Endodermal cell (in vitro differentiated cells): ENCODE measurements around the gene SUPT3H. TPM values are rescaled to one million over a fixed set of nuclear protein-coding genes. Genes with fewer than 3 reads are reported as not detected.

Experiments
- DNase-seq: peaks from one replicate; pipeline ENCODE4 v3.0.0-alpha.2; 2017
- H3K27ac ChIP-seq: 2 replicates; pipeline ENCODE4 v1.5.1; 2013; ENCODE audit warnings: mild to moderate bottlenecking, low read depth, low read length, moderate library complexity
- H3K27me3 ChIP-seq: 2 replicates; pipeline ENCODE4 v1.6.1; 2013; ENCODE audit warnings: mild to moderate bottlenecking, low read length, moderate library complexity; ENCODE audit not compliant: insufficient read depth, control insufficient read depth, poor library complexity, severe bottlenecking
- H3K36me3 ChIP-seq: 2 replicates; pipeline ENCODE4 v1.7.0; 2013; ENCODE audit warnings: mild to moderate bottlenecking, low read length, moderate library complexity; ENCODE audit not compliant: control insufficient read depth, insufficient read depth
- H3K4me1 ChIP-seq: one replicate; pipeline ENCODE4 v1.7.0; 2013; ENCODE audit warnings: low read length; ENCODE audit not compliant: control insufficient read depth, insufficient read depth
- H3K4me3 ChIP-seq: 2 replicates; pipeline ENCODE4 v1.5.1; 2013; ENCODE audit warnings: mild to moderate bottlenecking, low read length, moderate library complexity
- H3K9ac ChIP-seq: 2 replicates; pipeline ENCODE4 v1.6.1; 2013; ENCODE audit warnings: mild to moderate bottlenecking, low read length, moderate library complexity; ENCODE audit not compliant: poor library complexity, severe bottlenecking; ENCODE audit errors: extremely low read depth
- H3K9me3 ChIP-seq: 2 replicates; pipeline ENCODE4 v1.6.1; 2013; ENCODE audit warnings: mild to moderate bottlenecking, low read length, moderate library complexity; ENCODE audit not compliant: control insufficient read depth
- H3K27ac Mint-ChIP-seq: 2 replicates; pipeline ENCODE4 v1.8.0; 2020; ENCODE audit warnings: mixed read lengths
- H3K27me3 Mint-ChIP-seq: 2 replicates; pipeline ENCODE4 v1.8.0; 2021; ENCODE audit warnings: mild to moderate bottlenecking, mixed read lengths; ENCODE audit not compliant: insufficient read depth
- H3K36me3 Mint-ChIP-seq: 2 replicates; pipeline ENCODE4 v1.8.0; 2020; ENCODE audit warnings: low read depth, mixed read lengths
- H3K4me1 Mint-ChIP-seq: 2 replicates; pipeline ENCODE4 v1.8.0; 2020; ENCODE audit warnings: mixed read lengths
- H3K4me3 Mint-ChIP-seq: 2 replicates; pipeline ENCODE4 v1.8.0; 2020; ENCODE audit warnings: mild to moderate bottlenecking, moderate library complexity, mixed read lengths
- H3K9me3 Mint-ChIP-seq: 2 replicates; pipeline ENCODE4 v1.8.0; 2020; ENCODE audit warnings: mild to moderate bottlenecking, mixed read lengths
- CTCF ChIP-seq: fragments of 200-600 bp; sonication (generic); conservative IDR thresholded peaks from 2 replicates; pipeline ENCODE4 v1.5.0; 2021; ENCODE audit warnings: antibody characterized with exemption, mild to moderate bottlenecking
- WGBS, 2 experiments: methylation state at CpG; one replicate each; pipeline versions ENCODE4 v1.1.5 to v1.1.7; 2013; ENCODE audit warnings: missing lambda C conversion rate in 2 of 2, mixed read lengths in 1 of 2; ENCODE audit not compliant: insufficient coverage in 1 of 2, insufficient read length in 1 of 2; 5-methylcytosine and 5-hydroxymethylcytosine counted together
- total RNA-seq, 2 donors: library from RNA; stranded (reverse); fragmentation: NEBNext Ultra II Directional in 1 of 2; extraction: Animal tissue kit (Norgen Biotek cat#: 25700) in 1 of 2; gene quantifications; 2 replicates in 1 of 2; 3 replicates in 1 of 2; pipeline ENCODE4 v1.2.1, GENCODE V29; 2021

Gene SUPT3H
- total RNA-seq, 2 donors from 2014 or later: 32.4 to 34.7 TPM

DNA sequence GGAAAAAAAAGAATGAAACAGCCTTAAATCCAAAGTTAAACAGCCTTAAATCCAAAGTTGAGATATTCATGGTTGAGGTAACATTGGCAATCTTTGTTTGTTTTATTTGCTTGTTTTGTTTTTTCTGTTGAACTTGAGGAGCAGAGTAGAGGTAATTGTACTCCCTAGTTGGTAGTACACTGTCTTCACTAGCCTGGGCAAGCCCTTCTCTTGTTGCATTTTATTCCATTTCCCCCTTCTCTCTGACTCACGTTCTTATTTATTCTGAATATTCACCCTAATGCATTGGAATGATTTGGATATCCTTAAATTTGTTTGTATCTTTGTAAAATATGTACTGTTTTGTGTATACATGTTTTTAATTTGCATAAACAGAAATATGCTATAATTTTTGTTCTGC, 592.6 kb downstream of the SUPT3H start:
- TF ChIP-seq CTCF: no peak
- no peak overlapping the region for H3K27ac ChIP-seq
- peaks cover 17% of the 10 kb centered on the region for H3K4me1 Mint-ChIP-seq
- DNase-seq: no peak
- no peak overlapping the region for H3K9ac ChIP-seq
- H3K9me3 ChIP-seq: no peaks in the 10 kb centered on the region
- no peaks in the 10 kb centered on the region for H3K27me3 ChIP-seq
- H3K36me3 Mint-ChIP-seq: peaks cover 3% of the 10 kb centered on the region
- H3K4me3 ChIP-seq: peak overlapping the region; percentile 50
- peaks cover 13% of the 10 kb centered on the region for H3K4me1 ChIP-seq
- no peaks in the 10 kb centered on the region for H3K36me3 ChIP-seq
- WGBS, 2 experiments: 100% methylated on average over 1 of the region's 1 CpG; no CpG with 5 or more reads in 1 of the 2 experiments
- H3K27me3 Mint-ChIP-seq: peaks cover 12% of the 10 kb centered on the region
- no peak overlapping the region for H3K27ac Mint-ChIP-seq
- H3K9me3 Mint-ChIP-seq: peaks cover 21% of the 10 kb centered on the region
- no peak overlapping the region for H3K4me3 Mint-ChIP-seq

DNA sequence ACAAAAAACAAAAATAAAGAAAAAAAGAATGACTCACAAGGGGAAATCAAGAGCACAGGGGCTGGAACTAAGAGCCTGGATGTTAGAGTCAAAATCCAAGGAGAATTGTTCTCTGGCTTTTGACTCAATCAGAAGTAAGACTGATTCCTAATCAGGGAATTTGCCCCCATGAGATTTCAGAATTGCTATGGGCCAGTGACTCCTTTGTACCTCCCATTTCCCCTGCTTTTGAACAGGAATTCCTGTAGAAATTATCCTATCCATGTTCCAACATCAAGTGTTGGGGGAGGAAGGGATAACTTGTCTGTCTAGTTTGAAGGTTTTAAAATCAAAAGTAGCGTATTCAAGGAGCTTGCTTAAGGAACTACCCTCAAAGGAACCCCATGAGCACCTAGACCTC, 593.5 kb downstream of the SUPT3H start:
- WGBS, 2 experiments: 81% methylated on average over 1 of the region's 1 CpG; no CpG with 5 or more reads in 1 of the 2 experiments
- DNase-seq: no peak
- Histone ChIP-seq H3K4me3 (peak overlapping the region; percentile 50), H3K27me3 (no peaks in the 10 kb centered on the region), H3K36me3 (no peaks in the 10 kb centered on the region), H3K4me1 (peaks cover 13% of the 10 kb centered on the region), H3K9me3 (no peaks in the 10 kb centered on the region), H3K9ac (no peak overlapping the region), H3K27ac (no peak overlapping the region)
- Mint-ChIP-seq H3K27me3 (peaks cover 17% of the 10 kb centered on the region), H3K4me1 (peaks cover 21% of the 10 kb centered on the region), H3K4me3 (no peak overlapping the region), H3K36me3 (peaks cover 3% of the 10 kb centered on the region), H3K27ac (peak overlapping the region; percentile 59), H3K9me3 (peaks cover 21% of the 10 kb centered on the region)
- no peak for TF ChIP-seq CTCF

DNA sequence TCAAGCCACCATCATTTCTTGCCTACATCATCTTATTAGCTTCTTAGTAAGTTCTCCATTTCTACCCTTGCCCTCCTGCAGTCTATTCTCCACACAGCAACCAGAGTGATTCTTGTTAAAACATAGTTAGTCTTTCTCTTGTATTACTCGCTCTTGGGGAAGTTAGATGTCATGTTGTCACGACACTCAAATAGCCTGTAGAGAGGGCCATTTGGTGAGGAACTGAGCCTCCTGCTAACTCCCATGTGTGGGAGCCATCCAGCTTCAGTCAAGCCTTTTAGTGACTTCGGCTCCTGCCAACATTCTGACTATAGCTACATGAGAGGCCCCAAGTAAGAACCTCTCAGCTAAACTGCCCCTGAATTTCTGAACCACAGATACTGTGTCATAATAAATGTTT, 594.8 kb downstream of the SUPT3H start:
- H3K27ac Mint-ChIP-seq: no peak overlapping the region
- peaks cover 21% of the 10 kb centered on the region for H3K9me3 Mint-ChIP-seq
- peaks cover 17% of the 10 kb centered on the region for H3K27me3 Mint-ChIP-seq
- Histone ChIP-seq H3K36me3 (no peaks in the 10 kb centered on the region), H3K4me1 (peaks cover 13% of the 10 kb centered on the region), H3K9me3 (no peaks in the 10 kb centered on the region), H3K9ac (no peak overlapping the region), H3K27ac (no peak overlapping the region), H3K27me3 (no peaks in the 10 kb centered on the region), H3K4me3 (no peak overlapping the region)
- H3K36me3 Mint-ChIP-seq: peaks cover 3% of the 10 kb centered on the region
- H3K4me1 Mint-ChIP-seq: peaks cover 19% of the 10 kb centered on the region
- H3K4me3 Mint-ChIP-seq: no peak overlapping the region
- WGBS, 2 experiments: 71 to 82% methylated on average over 2 to 3 of the region's 3 CpGs
- no peak for DNase-seq
- no peak for TF ChIP-seq CTCF
